Loucy (cell line): ENCODE data around the gene CENPN.

Experiments used
- H2AFZ ChIP-seq: fragments of 200-600 bp; sonication (generic); 2 replicates; pipeline ENCODE4 v1.6.0; 2016; ENCODE audit warnings: antibody characterized with exemption, mild to moderate bottlenecking, low read length, moderate library complexity
- H3F3A ChIP-seq: fragments of 200-600 bp; 2 replicates; pipeline ENCODE4 v1.6.0; 2016; ENCODE audit warnings: antibody characterized with exemption, low read depth, mild to moderate bottlenecking
- H3K27me3 ChIP-seq: fragments of 200-600 bp; sonication (generic); 2 replicates; pipeline ENCODE4 v1.6.1; 2014; ENCODE audit warnings: low read length, mild to moderate bottlenecking; ENCODE audit not compliant: insufficient read depth, poor library complexity, severe bottlenecking
- H3K36me3 ChIP-seq: fragments of 200-600 bp; sonication (generic); 2 replicates; pipeline ENCODE4 v1.6.1; 2016; ENCODE audit warnings: low read length; ENCODE audit not compliant: insufficient read depth
- H3K4me1 ChIP-seq: fragments of 200-600 bp; sonication (generic); 2 replicates; pipeline ENCODE4 v1.5.1; 2014; ENCODE audit warnings: low read length, mild to moderate bottlenecking; ENCODE audit not compliant: insufficient read depth, poor library complexity, severe bottlenecking
- H3K4me2 ChIP-seq: fragments of 200-600 bp; sonication (generic); 2 replicates; pipeline ENCODE4 v1.6.0; 2014; ENCODE audit warnings: antibody characterized with exemption, low read length, low read depth, mild to moderate bottlenecking; ENCODE audit not compliant: poor library complexity, severe bottlenecking
- H3K4me3 ChIP-seq: fragments of 200-600 bp; sonication (generic); 2 replicates; pipeline ENCODE4 v1.5.1; 2014; ENCODE audit warnings: low read length, mild to moderate bottlenecking, mixed read lengths; ENCODE audit not compliant: poor library complexity, severe bottlenecking
- H3K79me2 ChIP-seq: fragments of 200-600 bp; sonication (generic); 2 replicates; pipeline ENCODE4 v1.6.1; 2014; ENCODE audit warnings: low read length; ENCODE audit not compliant: insufficient read depth
- H3K9ac ChIP-seq: fragments of 200-600 bp; sonication (generic); 2 replicates; pipeline ENCODE4 v1.6.0; 2014; ENCODE audit warnings: mild to moderate bottlenecking, low read depth, low read length, moderate library complexity; ENCODE audit not compliant: poor library complexity, severe bottlenecking
- H3K9me2 ChIP-seq: fragments of 200-600 bp; sonication (generic); replicated peaks from 2 replicates; pipeline ENCODE4 v1.6.1; 2016; ENCODE audit warnings: low read depth, low read length, mixed read lengths
- H3K9me3 ChIP-seq: fragments of 200-600 bp; sonication (generic); 2 replicates; pipeline ENCODE4 v1.6.1; 2014; ENCODE audit warnings: mild to moderate bottlenecking, antibody characterized with exemption, low read length, low read depth; ENCODE audit not compliant: insufficient read depth
- H4K20me1 ChIP-seq: fragments of 200-600 bp; sonication (generic); 2 replicates; pipeline ENCODE4 v1.6.0; 2014; ENCODE audit warnings: antibody characterized with exemption, low read length, mild to moderate bottlenecking; ENCODE audit not compliant: insufficient read depth, poor library complexity, severe bottlenecking
- CTCF ChIP-seq: fragments of 200-600 bp; sonication (generic); conservative IDR thresholded peaks from 2 replicates; pipeline ENCODE4 v1.5.1; 2014; ENCODE audit warnings: mild to moderate bottlenecking, antibody characterized with exemption, low read length
- EZH2phosphoT487 ChIP-seq: fragments of 200-600 bp; IDR thresholded peaks from 2 replicates; pipeline ENCODE4 v1.6.1; 2018; ENCODE audit warnings: antibody characterized with exemption, mild to moderate bottlenecking, moderate library complexity, borderline replicate concordance

CENPN gene

GRCh38 chr16:80964351-80964750 lies 42.7 kb upstream of the CENPN start:
- no peaks in the 10 kb centered on the region for H4K20me1 ChIP-seq
- no peaks in the 10 kb centered on the region for H3F3A ChIP-seq
- H3K4me2 ChIP-seq = no peak overlapping the region
- H2AFZ ChIP-seq = no peak overlapping the region
- no peak overlapping the region for H3K9ac ChIP-seq
- H3K36me3 ChIP-seq = no peaks in the 10 kb centered on the region
- H3K4me1 ChIP-seq = no peaks in the 10 kb centered on the region
- no peaks in the 10 kb centered on the region for H3K9me2 ChIP-seq
- H3K79me2 ChIP-seq = no peaks in the 10 kb centered on the region
- H3K9me3 ChIP-seq = peaks cover 6% of the 10 kb centered on the region; the same call in 1 of the 2 replicates
- H3K27me3 ChIP-seq = no peaks in the 10 kb centered on the region
- H3K4me3 ChIP-seq = no peak overlapping the region
- TF ChIP-seq EZH2phosphoT487 = no peak
- no peak for TF ChIP-seq CTCF

DNA sequence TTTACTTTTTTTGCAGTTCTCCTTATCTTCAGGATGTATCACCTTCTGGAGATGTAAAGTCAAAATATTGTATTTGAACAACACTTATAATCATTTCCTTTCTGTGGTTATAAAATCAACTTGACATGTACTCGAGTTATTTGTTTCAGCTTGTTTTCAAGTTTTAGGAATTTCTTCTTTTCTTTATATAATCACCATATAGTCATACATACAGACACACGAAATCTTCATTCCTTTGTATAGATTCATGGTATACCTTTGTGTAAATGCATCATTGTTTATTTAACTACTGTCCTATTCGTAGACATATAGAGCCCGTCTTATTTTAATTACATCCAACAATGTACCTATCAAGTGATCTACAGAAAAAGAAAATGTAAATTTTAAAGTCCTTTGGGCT lies 40.4 kb upstream of the CENPN start:
- TF ChIP-seq CTCF (no peak), EZH2phosphoT487 (no peak)
- no peaks in the 10 kb centered on the region for H3K79me2 ChIP-seq
- no peaks in the 10 kb centered on the region for H3K36me3 ChIP-seq
- H3F3A ChIP-seq = no peaks in the 10 kb centered on the region
- H3K4me1 ChIP-seq = no peaks in the 10 kb centered on the region
- no peak overlapping the region for H3K4me3 ChIP-seq
- no peaks in the 10 kb centered on the region for H3K9me3 ChIP-seq
- no peaks in the 10 kb centered on the region for H4K20me1 ChIP-seq
- H3K4me2 ChIP-seq = no peak overlapping the region
- H3K9ac ChIP-seq = no peak overlapping the region
- H2AFZ ChIP-seq = no peak overlapping the region
- H3K9me2 ChIP-seq = no peaks in the 10 kb centered on the region
- H3K27me3 ChIP-seq = no peaks in the 10 kb centered on the region

GRCh38 chr16:80968386-80969113 lies 38.5 kb upstream of the CENPN start:
- no peaks in the 10 kb centered on the region for H3K36me3 ChIP-seq
- no peaks in the 10 kb centered on the region for H3K9me3 ChIP-seq
- H4K20me1 ChIP-seq = no peaks in the 10 kb centered on the region
- H3K9me2 ChIP-seq = no peaks in the 10 kb centered on the region
- no peak overlapping the region for H3K9ac ChIP-seq
- H3K4me3 ChIP-seq = no peak overlapping the region
- no peaks in the 10 kb centered on the region for H3K4me1 ChIP-seq
- no peaks in the 10 kb centered on the region for H3F3A ChIP-seq
- no peaks in the 10 kb centered on the region for H3K27me3 ChIP-seq
- TF ChIP-seq EZH2phosphoT487 (no peak), CTCF (no peak)
- no peaks in the 10 kb centered on the region for H3K79me2 ChIP-seq
- no peak overlapping the region for H3K4me2 ChIP-seq
- no peak overlapping the region for H2AFZ ChIP-seq
